ENCODE measurements around the gene KCNJ16. TPM values are rescaled to one million over a fixed set of nuclear protein-coding genes. Genes with fewer than 3 reads are reported as not detected.

The KCNJ16 gene
- total and polyA plus RNA-seq, 2 experiments from 2014 or later, result not detected

DNA sequence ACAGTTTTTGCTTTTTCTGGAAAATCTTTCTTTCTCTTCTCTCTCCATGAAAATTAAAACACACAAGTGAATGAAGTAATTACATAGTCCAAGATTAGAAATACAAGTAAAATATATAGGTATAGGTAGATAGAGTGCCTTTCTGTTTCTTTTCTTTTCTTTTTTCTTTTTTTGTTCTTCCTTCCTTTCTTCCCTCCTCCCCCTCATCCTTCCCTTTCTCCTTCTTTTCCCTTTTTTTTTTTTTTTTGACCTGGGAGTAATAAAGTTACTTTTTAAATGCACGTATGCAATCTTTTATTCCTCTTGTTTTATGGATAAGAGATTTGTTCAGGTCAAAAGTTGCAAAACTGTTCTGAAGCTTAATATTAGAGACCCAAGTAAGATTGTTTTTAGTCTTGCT lies 59.8 kb downstream of the KCNJ16 start:
- H3K36me3 ChIP-seq, result no peaks in the 10 kb centered on the region
- H3K27ac ChIP-seq, result no peak overlapping the region
- H3K4me1 ChIP-seq (ENCODE audit: low read depth), result peaks cover 5% of the 10 kb centered on the region
- H3K4me3 ChIP-seq, result no peak overlapping the region
- H3K27me3 ChIP-seq, result no peaks in the 10 kb centered on the region
- TF ChIP-seq, protein P1, sequence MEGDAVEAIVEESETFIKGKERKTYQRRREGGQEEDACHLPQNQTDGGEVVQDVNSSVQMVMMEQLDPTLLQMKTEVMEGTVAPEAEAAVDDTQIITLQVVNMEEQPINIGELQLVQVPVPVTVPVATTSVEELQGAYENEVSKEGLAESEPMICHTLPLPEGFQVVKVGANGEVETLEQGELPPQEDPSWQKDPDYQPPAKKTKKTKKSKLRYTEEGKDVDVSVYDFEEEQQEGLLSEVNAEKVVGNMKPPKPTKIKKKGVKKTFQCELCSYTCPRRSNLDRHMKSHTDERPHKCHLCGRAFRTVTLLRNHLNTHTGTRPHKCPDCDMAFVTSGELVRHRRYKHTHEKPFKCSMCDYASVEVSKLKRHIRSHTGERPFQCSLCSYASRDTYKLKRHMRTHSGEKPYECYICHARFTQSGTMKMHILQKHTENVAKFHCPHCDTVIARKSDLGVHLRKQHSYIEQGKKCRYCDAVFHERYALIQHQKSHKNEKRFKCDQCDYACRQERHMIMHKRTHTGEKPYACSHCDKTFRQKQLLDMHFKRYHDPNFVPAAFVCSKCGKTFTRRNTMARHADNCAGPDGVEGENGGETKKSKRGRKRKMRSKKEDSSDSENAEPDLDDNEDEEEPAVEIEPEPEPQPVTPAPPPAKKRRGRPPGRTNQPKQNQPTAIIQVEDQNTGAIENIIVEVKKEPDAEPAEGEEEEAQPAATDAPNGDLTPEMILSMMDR (IDR thresholded peaks at IDR 0.05; ENCODE audit: low read depth, low read length), result no peak
- DNase-seq (ENCODE audit: low read depth in 1 of 2, low spot score in 1 of 2), result no peak
- no peaks in the 10 kb centered on the region for H3K9me3 ChIP-seq (ENCODE audit: low read depth)

DNA sequence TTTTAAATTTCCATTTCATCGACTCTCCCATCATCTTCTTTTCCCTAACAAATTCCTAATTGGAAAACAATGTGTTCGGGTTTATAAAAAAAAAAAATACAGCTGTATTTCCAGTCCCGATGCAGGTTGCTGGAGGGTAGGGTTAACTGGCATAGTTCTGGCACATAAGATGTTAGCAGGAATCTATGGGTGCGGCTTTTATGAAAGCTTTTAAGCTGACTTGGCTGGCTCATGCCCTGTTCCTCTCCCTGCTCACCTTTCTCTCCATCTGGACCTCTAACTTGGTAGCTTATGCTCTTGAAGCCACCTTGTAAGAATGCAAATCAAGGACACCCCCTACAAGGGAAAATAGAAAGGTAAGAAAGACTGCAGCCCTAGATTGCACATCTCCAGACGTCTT lies 61.1 kb downstream of the KCNJ16 start:
- H3K9me3 ChIP-seq (ENCODE audit: low read depth), result no peaks in the 10 kb centered on the region
- H3K36me3 ChIP-seq, result no peaks in the 10 kb centered on the region
- H3K27me3 ChIP-seq, result no peaks in the 10 kb centered on the region
- no peak overlapping the region for H3K27ac ChIP-seq
- H3K4me3 ChIP-seq, result no peak overlapping the region
- TF ChIP-seq, protein P1 (IDR thresholded peaks at IDR 0.05; ENCODE audit: low read depth, low read length), result no peak
- no peak for DNase-seq (ENCODE audit: low read depth in 1 of 2, low spot score in 1 of 2)
- H3K4me1 ChIP-seq (ENCODE audit: low read depth), result peaks cover 5% of the 10 kb centered on the region

DNA sequence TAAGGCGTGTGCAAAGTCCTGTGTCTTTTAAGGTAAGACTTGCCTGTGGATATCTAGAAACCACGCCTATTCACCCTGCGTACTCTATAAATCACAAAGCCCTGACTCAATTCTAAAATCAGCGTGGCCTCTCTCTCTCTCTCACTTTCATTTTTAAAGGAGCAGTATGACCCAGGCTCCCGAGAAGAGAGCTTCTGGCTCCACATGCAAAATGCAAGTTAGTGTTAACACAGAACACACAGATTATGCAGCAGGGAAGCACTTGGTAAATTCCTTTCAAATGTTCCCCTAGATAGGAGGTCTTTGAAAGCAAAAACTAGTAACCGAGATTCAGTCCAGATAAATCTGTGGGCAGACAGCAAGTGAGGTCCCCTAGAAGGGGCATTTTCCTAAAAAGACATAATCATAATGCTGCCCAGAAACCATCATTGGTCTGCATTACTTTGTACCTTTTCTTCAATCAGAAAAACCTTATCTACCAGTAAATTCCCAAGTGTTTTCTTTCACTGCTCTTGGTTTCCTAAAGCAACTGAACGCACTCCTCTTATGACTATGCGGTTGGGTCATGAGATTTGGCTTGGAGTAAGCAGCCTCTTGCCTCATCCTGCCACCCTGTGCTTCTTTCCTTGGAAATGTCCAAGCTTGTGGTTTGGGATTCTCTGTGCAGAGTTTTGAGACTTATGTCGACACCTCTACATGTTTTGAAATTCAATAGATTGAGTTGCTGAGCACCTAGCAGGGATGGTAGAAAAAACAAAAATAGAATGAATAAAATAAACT lies 62.6 kb downstream of the KCNJ16 start:
- Histone ChIP-seq H3K27ac (no peak overlapping the region), H3K4me1 (ENCODE audit: low read depth) (peaks cover 5% of the 10 kb centered on the region), H3K9me3 (ENCODE audit: low read depth) (no peaks in the 10 kb centered on the region), H3K4me3 (no peak overlapping the region), H3K36me3 (no peaks in the 10 kb centered on the region), H3K27me3 (no peaks in the 10 kb centered on the region)
- DNase-seq (ENCODE audit: low read depth in 1 of 2, low spot score in 1 of 2), result peak; percentile 11 to 97
- TF ChIP-seq, protein P1 (IDR thresholded peaks at IDR 0.05; ENCODE audit: low read depth, low read length), result no peak

DNA sequence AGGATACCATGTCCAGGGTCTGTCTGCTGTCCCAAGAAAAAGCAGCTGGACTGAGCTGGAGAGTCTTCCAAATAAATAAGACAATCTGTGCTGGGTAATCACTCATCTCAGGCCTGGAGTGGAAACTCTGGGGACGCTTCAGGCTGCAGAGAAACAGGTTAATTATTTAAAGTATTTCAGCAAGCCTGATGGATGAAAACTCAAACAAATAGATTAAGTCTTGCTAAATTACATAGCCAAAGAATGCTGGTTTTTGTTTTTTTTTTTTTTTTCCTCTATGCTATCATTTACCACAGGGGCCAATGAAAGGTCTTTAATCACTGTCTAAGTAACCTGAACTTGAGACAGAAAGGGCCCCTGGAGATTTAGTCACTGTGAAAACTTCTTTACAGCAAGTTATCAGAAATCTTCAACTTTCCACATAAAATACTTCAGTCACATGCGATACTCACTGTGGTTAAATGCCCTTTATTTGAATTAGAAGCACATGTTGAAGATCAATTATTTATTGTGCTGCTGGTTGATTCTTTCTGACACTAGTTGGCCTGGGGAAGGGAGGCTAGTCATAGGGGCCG lies 63.4 kb downstream of the KCNJ16 start:
- no peak overlapping the region for H3K27ac ChIP-seq
- TF ChIP-seq, protein P1 (IDR thresholded peaks at IDR 0.05; ENCODE audit: low read depth, low read length), result no peak
- no peaks in the 10 kb centered on the region for H3K27me3 ChIP-seq
- H3K4me1 ChIP-seq (ENCODE audit: low read depth), result peaks cover 5% of the 10 kb centered on the region
- no peaks in the 10 kb centered on the region for H3K36me3 ChIP-seq
- H3K4me3 ChIP-seq, result no peak overlapping the region
- no peaks in the 10 kb centered on the region for H3K9me3 ChIP-seq (ENCODE audit: low read depth)
- no peak for DNase-seq (ENCODE audit: low read depth in 1 of 2, low spot score in 1 of 2)

DNA sequence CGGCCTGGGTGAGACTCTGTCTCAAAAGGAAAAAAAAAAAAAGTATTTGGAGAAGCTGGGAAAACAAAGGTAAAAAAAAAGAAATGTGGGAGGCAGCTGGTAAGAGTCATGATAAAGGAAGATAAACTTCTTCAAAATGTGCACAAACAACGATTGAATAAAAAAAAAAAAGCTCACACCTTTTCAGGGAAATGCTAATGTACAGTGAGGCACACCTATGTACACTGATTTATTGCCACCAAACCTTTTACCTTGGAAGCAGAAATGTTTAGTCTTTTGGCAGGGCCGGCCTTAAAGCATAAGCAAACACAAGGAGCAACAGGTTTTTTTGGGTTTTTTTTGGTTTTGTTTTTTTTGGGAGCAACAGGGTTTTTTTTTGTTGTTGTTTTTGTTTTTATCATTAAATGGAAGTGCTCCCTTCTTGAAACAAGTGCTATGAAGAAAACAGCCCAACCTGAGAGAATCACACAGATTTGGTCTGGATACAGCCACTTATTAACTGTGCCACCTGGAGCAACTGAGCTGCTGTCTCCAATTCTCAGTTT lies 64.5 kb downstream of the KCNJ16 start:
- TF ChIP-seq, protein P1 (IDR thresholded peaks at IDR 0.05; ENCODE audit: low read depth, low read length), result no peak
- Histone ChIP-seq H3K27ac (no peak overlapping the region), H3K4me1 (ENCODE audit: low read depth) (peaks cover 5% of the 10 kb centered on the region), H3K4me3 (no peak overlapping the region), H3K36me3 (no peaks in the 10 kb centered on the region), H3K9me3 (ENCODE audit: low read depth) (no peaks in the 10 kb centered on the region), H3K27me3 (no peaks in the 10 kb centered on the region)
- DNase-seq (ENCODE audit: low read depth in 1 of 2, low spot score in 1 of 2), result no peak

Measured in cardiac muscle cell (in vitro differentiated cells and primary cell).